HG03565 (cell line): ENCODE results near the gene IGF2R.
A peak's percentile ranks its signal among the peaks of the same experiment; 100 is the strongest.

Source experiments
- ATAC-seq: cut with Tn5 transposase; IDR thresholded peaks from one replicate; pipeline ENCODE4 v1.9.1; 2021; ENCODE audit warnings: mild to moderate bottlenecking, moderate library complexity; ENCODE audit not compliant: unreplicated experiment

Gene IGF2R

GRCh38 chr6:160042014-160042773, 73.3 kb downstream of the IGF2R start:
- ATAC-seq: no peak

GRCh38 chr6:160042788-160043301, 74.0 kb downstream of the IGF2R start:
- no peak for ATAC-seq

DNA sequence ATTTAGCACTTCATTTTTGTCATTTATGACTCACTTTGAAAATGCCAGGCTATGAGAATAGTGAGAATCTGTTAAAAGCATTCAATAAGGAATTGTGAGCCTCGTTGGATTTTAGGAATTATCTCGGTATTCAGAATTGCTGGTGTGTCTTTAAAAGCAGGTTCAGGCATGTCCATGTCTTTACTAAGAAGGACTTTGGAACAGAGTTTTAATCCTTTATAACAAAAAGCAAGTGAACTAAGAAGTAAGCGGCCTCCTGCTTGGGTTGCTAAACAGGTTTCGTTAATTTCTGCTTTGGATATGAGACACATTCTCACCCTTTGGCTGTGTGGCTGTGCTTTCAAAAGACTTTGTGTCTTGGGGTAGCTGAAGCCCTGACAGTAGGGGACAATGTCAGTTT, 74.9 kb downstream of the IGF2R start:
- no peak for ATAC-seq

DNA sequence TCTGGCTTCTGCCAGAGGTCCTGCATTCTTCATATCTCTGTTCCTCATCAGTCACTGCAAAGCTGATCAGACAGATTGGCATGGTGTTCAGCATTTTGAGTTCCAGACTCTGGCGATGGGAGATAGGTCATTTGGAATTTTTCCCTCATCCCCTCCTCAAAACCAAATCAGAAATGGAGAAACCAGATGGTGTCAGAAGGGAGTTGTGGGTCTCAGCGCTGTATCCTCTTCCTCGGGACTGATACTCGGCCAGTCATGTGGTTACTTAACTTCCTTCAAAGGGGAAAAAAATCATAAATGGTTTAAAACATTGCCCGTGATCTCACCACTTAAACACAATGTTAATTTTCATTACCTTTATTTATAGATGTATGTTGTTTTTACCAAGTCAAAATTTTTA, 75.8 kb downstream of the IGF2R start:
- ATAC-seq: no peak

DNA sequence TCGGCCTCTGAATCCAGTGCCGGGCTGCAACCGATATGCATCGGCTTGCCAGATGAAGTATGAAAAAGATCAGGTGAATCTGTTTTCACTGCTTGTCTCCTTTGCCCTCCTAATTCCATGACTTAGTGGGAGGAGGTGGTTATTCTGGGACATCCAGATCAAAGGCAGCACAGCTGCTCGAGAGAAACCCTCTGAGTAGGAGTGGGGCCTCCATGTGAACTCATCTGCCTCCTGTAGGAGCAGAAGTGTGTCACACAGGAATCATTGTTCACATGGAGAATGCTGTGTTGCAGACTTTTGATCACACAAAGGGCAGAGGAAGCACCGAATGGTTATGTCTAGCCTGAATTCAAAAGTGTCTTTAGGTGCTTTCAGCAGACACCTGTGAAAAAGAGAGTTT, 79.6 kb downstream of the IGF2R start:
- ATAC-seq: no peak

- no peak for ATAC-seq
Measured at GRCh38 chr6:160049346-160049745, 80.5 kb downstream of the IGF2R start.

- no peak for ATAC-seq
Measured at GRCh38 chr6:160050022-160050421, 81.1 kb downstream of the IGF2R start.

- ATAC-seq: no peak
Measured at GRCh38 chr6:160051390-160051789, 82.5 kb downstream of the IGF2R start.

- no peak for ATAC-seq
Measured at GRCh38 chr6:160054271-160054670, 85.4 kb downstream of the IGF2R start.

- ATAC-seq: no peak
Measured at GRCh38 chr6:160054913-160055312, 86.0 kb downstream of the IGF2R start.

DNA sequence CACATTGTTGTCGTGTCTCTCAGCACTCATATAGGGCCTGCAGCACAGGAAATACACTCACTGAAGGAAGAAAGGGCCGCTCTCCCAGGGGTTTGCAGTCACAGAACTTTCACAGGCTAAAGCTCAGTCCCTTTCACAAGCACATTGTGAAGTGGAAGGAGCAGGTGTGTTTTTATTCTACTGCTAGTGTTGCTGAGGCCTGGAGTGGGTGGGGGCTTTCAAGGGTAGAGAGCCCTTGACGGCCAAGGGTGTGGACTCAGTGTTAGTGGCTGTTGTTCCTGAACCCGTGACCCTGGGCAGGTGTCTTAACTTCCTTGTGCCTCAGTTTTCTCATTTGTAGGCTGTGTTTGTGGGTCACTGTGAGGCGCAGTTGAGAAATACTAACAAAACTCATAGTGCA, 86.5 kb downstream of the IGF2R start:
- no peak for ATAC-seq

- ATAC-seq: no peak
Measured at GRCh38 chr6:160055813-160056212, 86.9 kb downstream of the IGF2R start.

- no peak for ATAC-seq
Measured at GRCh38 chr6:160057080-160057479, 88.2 kb downstream of the IGF2R start.

GRCh38 chr6:160058603-160059215, 89.8 kb downstream of the IGF2R start:
- ATAC-seq: no peak

- ATAC-seq: no peak
Measured at GRCh38 chr6:160060221-160060620, 91.3 kb downstream of the IGF2R start.

GRCh38 chr6:160060920-160061447, 92.1 kb downstream of the IGF2R start:
- ATAC-seq: no peak

GRCh38 chr6:160063771-160064413, 95.0 kb downstream of the IGF2R start:
- no peak for ATAC-seq

DNA sequence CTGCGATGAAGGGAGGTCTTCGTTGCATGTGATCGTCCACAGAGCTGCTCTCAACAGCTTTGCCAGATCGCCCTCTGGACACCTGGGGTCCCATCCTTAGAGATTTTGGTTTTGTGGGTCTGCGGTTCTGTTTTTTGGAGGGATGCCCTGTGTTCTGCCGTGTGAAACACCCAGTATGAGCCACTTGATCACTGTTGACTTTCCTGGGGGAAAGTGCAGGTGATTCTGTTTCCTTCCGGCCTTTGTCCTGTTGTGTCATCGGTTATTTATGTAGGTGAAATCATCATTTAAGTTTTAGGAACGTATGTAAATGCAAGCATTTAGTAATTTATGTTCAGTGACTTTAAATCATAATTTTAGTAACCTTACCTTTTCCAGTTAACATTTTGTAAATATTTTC, 96.3 kb downstream of the IGF2R start:
- ATAC-seq: no peak

GRCh38 chr6:160067564-160067963, 98.7 kb downstream of the IGF2R start:
- no peak for ATAC-seq

GRCh38 chr6:160068346-160068745, 99.5 kb downstream of the IGF2R start:
- no peak for ATAC-seq

DNA sequence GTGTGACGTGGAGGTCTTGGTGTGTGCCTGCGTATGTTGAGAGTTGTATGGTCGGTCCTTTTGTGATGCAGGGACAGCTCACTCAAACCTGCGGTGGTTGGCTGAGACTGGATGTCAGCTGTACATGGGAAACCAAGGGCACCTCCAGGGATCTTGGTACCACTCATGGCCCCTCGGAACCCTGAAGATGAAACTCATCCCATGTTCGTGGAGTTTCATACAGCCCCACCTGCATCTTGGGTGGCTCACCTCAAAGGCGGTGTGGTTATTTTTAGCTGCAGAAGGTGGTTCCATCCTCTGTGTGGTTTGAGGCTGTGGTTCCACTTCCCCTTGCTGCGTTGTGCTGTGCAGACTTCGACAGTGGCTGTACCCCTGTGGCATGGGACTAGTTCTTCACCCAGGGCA, 100.2 kb downstream of the IGF2R start:
- peak; percentile 96 for ATAC-seq

DNA sequence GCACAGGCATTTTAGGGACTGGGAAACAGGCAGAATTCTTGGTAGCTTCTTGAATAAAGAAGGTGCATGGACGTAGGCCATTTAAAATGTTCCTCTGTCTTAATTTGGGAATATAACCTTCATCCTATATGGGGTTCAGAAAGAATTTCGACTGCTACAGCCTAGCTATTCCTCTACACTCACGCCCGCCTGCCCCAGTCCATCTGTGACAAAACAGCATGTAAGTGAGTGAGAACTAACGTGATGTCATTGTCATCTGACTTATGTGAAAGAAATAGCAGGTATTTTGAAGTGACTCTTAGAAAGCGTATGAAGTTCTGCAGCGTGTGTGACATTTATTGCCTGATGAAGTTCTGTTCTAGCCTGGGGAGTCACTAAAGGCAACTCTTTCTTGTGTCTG, 100.6 kb downstream of the IGF2R start:
- ATAC-seq: peak; percentile 16
